Choroid plexus epithelial cell (primary cell): ENCODE measurements around the gene CCDC110.

ENCODE experiments used
- DNase-seq: peaks from one replicate; pipeline ENCODE4 v3.0.0-alpha.2; 2010; ENCODE audit warnings: low read depth
- H3K4me3 ChIP-seq: 2 replicates; pipeline ENCODE4 v1.5.1; 2011; ENCODE audit warnings: low read depth, mild to moderate bottlenecking, control low read depth, low read length, moderate library complexity
- TF ChIP-seq, protein P1 (sequence below): conservative IDR thresholded peaks from 2 replicates; pipeline ENCODE4 v1.5.1; 2011; ENCODE audit warnings: low read depth, mild to moderate bottlenecking, control low read depth, inconsistent platforms, low read length, moderate library complexity

CCDC110 gene

DNA sequence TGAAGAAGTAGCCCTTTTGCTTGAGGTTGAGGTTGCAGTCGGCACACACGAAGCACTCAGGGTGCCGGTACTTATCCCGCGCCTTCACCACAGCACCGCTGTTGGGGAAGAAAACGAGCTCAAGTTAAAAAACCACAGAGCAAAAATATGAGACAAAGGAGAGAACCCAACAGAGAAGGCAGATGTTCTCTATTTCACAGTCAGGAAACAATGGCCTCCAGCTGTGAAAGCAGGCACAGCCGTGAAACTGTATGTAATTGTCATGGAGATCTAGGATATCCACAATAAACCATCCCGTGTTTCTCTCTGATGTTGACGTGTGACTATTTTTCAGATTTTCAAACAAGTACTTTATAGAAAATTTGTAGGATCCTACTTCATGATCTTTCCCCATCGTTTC is 30.9 kb upstream of the CCDC110 start:
- no peak for DNase-seq
- TF ChIP-seq, protein P1, sequence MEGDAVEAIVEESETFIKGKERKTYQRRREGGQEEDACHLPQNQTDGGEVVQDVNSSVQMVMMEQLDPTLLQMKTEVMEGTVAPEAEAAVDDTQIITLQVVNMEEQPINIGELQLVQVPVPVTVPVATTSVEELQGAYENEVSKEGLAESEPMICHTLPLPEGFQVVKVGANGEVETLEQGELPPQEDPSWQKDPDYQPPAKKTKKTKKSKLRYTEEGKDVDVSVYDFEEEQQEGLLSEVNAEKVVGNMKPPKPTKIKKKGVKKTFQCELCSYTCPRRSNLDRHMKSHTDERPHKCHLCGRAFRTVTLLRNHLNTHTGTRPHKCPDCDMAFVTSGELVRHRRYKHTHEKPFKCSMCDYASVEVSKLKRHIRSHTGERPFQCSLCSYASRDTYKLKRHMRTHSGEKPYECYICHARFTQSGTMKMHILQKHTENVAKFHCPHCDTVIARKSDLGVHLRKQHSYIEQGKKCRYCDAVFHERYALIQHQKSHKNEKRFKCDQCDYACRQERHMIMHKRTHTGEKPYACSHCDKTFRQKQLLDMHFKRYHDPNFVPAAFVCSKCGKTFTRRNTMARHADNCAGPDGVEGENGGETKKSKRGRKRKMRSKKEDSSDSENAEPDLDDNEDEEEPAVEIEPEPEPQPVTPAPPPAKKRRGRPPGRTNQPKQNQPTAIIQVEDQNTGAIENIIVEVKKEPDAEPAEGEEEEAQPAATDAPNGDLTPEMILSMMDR = no peak
- H3K4me3 ChIP-seq = no peak overlapping the region

DNA sequence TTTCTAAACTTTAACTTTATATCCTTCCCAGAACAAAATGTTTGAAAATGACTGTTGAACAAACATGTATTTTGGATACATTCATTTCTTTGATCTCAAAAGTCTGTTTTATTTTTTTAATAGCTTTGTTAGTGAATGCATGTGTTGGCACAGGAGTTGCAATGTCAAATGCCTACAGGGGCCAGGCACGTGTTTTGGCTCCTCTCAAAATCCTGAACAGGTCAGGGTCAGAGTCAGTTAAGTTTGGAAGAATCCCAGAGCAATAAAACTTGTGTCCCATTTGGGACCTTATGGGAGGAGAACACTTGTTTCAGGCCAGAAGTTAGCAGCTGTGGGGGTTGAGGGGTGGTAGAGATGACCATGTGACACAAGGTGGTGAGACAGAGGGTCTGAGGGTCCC is 29.0 kb upstream of the CCDC110 start:
- no peak for DNase-seq
- TF ChIP-seq, protein P1 = no peak
- H3K4me3 ChIP-seq = no peak overlapping the region

DNA sequence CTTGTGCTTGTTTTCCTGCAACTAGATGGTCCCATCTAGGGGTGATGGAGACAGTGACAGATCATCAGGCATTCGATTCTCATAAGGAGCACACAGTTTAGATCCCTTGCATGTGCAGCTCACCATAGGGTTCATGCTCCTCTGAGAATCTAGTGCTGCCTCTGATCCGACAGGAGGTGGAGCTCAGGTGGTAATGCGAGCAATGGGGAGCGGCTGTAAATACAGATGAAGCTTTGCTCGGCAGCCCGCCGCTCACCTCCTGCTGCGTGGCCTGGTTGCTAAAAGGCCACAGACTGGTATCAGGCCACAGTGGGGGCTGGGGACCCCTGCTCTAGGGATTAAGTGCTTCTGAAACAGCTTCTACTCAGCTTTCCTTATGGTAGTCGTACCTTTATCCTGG is 28.5 kb upstream of the CCDC110 start:
- no peak overlapping the region for H3K4me3 ChIP-seq
- TF ChIP-seq, protein P1 = no peak
- DNase-seq = no peak

DNA sequence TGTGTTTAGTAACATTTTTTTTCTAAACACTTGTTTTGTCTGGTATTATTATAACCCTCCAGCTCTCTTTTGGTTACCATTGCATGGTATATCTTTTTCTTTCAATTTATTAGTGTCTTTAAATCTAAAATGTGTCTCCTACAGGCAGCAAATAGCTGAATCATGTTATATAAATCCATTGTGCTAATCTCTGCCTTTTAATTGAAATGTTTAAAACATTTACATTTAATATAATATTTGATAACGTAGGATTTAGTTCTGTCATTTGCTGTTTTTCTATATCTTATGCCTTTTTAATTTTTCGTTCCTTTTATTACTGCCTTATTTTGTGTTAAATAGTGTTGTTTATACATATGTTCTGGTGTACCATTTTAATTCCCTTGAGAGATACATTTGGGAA is 17.1 kb upstream of the CCDC110 start:
- no peak for DNase-seq
- TF ChIP-seq, protein P1 = no peak

DNA sequence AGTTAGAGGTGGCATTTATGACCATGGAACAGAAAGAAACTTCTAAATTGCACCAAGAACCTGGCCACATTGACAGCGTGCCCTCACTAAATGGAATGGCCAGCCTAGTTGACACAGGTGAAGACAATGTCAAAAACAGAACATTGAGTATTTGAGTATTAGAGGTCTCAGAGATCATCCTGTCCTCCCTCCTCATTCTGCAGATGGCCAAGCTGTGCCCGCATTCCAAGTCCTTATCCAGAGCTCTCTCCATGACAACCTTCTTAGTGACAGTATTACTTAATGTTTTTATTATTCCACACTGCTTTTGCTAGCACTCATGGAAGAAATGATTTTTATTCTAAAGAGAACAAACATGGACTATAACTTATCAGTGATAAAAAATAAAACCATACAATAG is 9.9 kb upstream of the CCDC110 start:
- TF ChIP-seq, protein P1 = no peak
- H3K4me3 ChIP-seq = no peak overlapping the region
- DNase-seq = no peak

More for the DNA sequence above, 17.1 kb upstream of the CCDC110 start:
- no peak overlapping the region for H3K4me3 ChIP-seq

DNA sequence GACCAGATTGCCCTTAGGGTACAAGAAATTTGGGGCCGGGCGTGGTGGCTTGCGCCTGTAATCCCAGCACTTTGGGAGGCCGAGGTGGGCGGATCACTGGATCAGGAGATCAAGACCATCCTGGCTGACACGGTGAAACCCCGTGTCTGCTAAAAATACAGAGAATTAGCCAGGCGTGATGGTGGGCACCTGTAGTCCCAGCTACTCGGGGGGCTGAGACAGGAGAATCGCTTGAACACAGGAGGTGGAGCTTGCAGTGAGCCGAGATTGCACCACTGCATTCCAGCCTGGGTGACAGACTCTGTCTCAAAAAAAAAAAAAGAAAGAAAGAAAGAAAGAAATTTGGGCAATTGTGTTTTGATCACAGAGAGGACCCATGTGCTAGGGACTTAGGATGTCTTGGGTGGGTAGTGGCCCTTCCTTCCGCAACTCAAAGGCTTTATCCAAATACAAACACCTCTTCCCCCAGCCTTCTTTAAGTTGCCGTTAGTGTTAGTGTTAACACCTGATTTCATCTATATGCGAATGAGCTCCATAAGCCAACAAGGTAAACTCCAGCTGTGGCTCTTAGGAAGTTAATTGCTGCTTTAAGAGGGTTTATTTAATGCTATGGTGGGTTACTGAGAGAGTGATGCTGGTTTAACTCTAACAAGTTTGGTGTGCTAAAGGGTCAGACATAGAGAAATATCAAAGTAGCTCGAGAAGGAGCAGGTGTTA is 8.6 kb upstream of the CCDC110 start:
- DNase-seq = no peak
- TF ChIP-seq, protein P1 = no peak
- H3K4me3 ChIP-seq = no peak overlapping the region

DNA sequence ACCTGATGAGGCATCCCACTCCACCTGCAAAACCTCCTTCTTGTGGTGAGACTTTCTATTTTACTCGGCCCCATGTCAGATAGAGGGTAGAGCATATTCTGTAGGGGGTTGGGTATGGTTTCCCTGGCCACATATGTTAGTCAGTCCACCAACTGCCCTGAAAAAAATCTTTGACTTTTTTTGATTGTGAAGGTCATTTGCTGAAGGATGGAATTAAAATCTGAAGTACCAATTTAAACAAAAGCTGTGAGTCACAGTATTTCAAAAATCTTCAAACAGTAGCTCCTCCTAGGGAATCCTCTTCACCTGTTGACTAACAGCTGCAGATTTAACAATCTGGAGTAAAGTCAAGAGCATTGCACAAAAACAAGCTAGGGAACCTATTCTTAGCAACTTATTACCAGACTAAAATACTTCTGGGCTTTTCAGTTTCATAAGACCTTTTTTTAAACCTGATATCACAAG is 8.0 kb upstream of the CCDC110 start:
- TF ChIP-seq, protein P1 = no peak
- DNase-seq = no peak
- H3K4me3 ChIP-seq = no peak overlapping the region
